Endothelial cell of umbilical vein (primary cell): Measurements from ENCODE around the gene SLC35E3. TPM values are rescaled to one million over a fixed set of nuclear protein-coding genes. Genes with fewer than 3 reads are reported as not detected.
A peak's percentile ranks its signal among the peaks of the same experiment; 100 is the strongest.

Source experiments
- BruUV-seq: library from RNA; stranded (reverse); fragments of 400-500 nt; replicated peaks from 2 replicates; lab custom pipeline; 2021; lab: Mats Ljungman, UMichigan
- CTCF ChIA-PET: fragments of 300-600, 350-600 bp; sonication (Branson Sonifier 250); formaldehyde crosslinking; loops from one replicate; lab custom pipeline; 2021; ENCODE audit warnings: antibody characterized with exemption, inconsistent platforms; lab: Charles Lee
- POLR2A ChIA-PET: fragments of 300-600, 350-600 bp; sonication (Branson Sonifier 250); formaldehyde crosslinking; loops from one replicate; lab custom pipeline; 2021; ENCODE audit warnings: antibody characterized with exemption, inconsistent platforms; lab: Charles Lee
- DNase-seq: peaks from one replicate; pipeline ENCODE4 v3.0.0-alpha.2; 2011; ENCODE audit warnings: low read depth, low spot score
- FAIRE-seq: peaks from 2 replicates; lab custom pipeline; 2011; peaks lifted over from hg19 to GRCh38; lab: Jason Lieb, UNC
- H2AFZ ChIP-seq: 2 replicates; pipeline ENCODE4 v1.6.0; 2012; ENCODE audit warnings: low read depth, low read length, control low read depth, inconsistent platforms
- H3K27ac ChIP-seq: 2 replicates; pipeline ENCODE4 v1.5.1; 2011; ENCODE audit warnings: low read depth, mild to moderate bottlenecking, control low read depth, low read length, moderate library complexity; ENCODE audit not compliant: insufficient read depth
- H3K27me3 ChIP-seq, 2 experiments: 2 replicates each; pipeline versions ENCODE4 v1.6.0 to v1.6.1; 2011; ENCODE audit warnings: low read length in 2 of 2, mixed read lengths in 1 of 2; ENCODE audit not compliant: control insufficient read depth in 2 of 2, insufficient read depth in 2 of 2
- H3K36me3 ChIP-seq, 2 experiments: 2 replicates in 1 of 2; 3 replicates in 1 of 2; pipeline ENCODE4 v1.5.1; 2011; ENCODE audit warnings: low read length in 2 of 2, mild to moderate bottlenecking in 1 of 2, moderate library complexity in 1 of 2; ENCODE audit not compliant: control insufficient read depth in 2 of 2, insufficient read depth in 2 of 2; ENCODE audit errors: extremely low read depth in 1 of 2
- H3K4me1 ChIP-seq: 3 replicates; pipeline ENCODE4 v1.5.1; 2011; ENCODE audit warnings: mild to moderate bottlenecking, low read length; ENCODE audit not compliant: control insufficient read depth, insufficient read depth; ENCODE audit errors: extremely low read depth
- H3K4me2 ChIP-seq: 2 replicates; pipeline ENCODE4 v1.6.1; 2011; ENCODE audit warnings: low read length, control low read depth, mixed read lengths; ENCODE audit not compliant: insufficient read depth
- H3K4me3 ChIP-seq, 3 experiments: fragments of 200-600 bp in 1 of 3; sonication (generic), shearing (Covaris generic) in 1 of 3; replicated peaks in 1 of 3; 2 replicates each; pipeline ENCODE4 v1.5.1; 2011 to 2016; ENCODE audit warnings: control low read depth in 3 of 3, low read length in 3 of 3, mild to moderate bottlenecking in 2 of 3, inconsistent platforms in 1 of 3, low read depth in 1 of 3, moderate library complexity in 1 of 3; ENCODE audit not compliant: insufficient read depth in 1 of 3
- H3K79me2 ChIP-seq: 2 replicates; pipeline ENCODE4 v1.6.0; 2012; ENCODE audit warnings: low read length, inconsistent platforms; ENCODE audit not compliant: control insufficient read depth, insufficient read depth
- H3K9ac ChIP-seq: replicated peaks from 2 replicates; pipeline ENCODE3; 2011; ENCODE audit warnings: low read length, control low read depth; ENCODE audit not compliant: insufficient read depth; ENCODE audit errors: extremely low read depth
- H3K9me1 ChIP-seq: replicated peaks from 3 replicates; pipeline ENCODE4 v1.6.0; 2011; ENCODE audit warnings: mild to moderate bottlenecking, low read length; ENCODE audit not compliant: control insufficient read depth, insufficient read depth; ENCODE audit errors: extremely low read depth
- H3K9me3 ChIP-seq: replicated peaks from 2 replicates; pipeline ENCODE4 v1.5.1; 2012; ENCODE audit warnings: low read length, inconsistent platforms; ENCODE audit not compliant: control insufficient read depth, insufficient read depth
- H4K20me1 ChIP-seq: replicated peaks from 2 replicates; pipeline ENCODE3; 2011; ENCODE audit warnings: mild to moderate bottlenecking, low read length; ENCODE audit not compliant: control insufficient read depth, insufficient read depth; ENCODE audit errors: extremely low read depth
- CTCF ChIP-seq, 2 donors: IDR thresholded peaks; 1 replicate in 1 of 2; 2 replicates in 1 of 2; pipeline ENCODE4 v1.5.1; 2011; ENCODE audit warnings: low read length in 2 of 2, mild to moderate bottlenecking in 2 of 2, moderate library complexity in 2 of 2, control low read depth in 1 of 2, inconsistent platforms in 1 of 2, low read depth in 1 of 2; ENCODE audit not compliant: insufficient read depth in 1 of 2; ENCODE audit errors: extremely low read depth in 1 of 2
- EZH2 ChIP-seq: IDR thresholded peaks from 2 replicates; pipeline ENCODE4 v1.6.1; 2012; ENCODE audit warnings: borderline replicate concordance, low read depth, mild to moderate bottlenecking, moderate library complexity, low read length, inconsistent platforms; ENCODE audit not compliant: severe bottlenecking
- FOS ChIP-seq: IDR thresholded peaks from 2 replicates; pipeline ENCODE4 v1.6.1; 2011; ENCODE audit warnings: mild to moderate bottlenecking, low read length, moderate library complexity, borderline replicate concordance; ENCODE audit not compliant: insufficient read depth
- GATA2 ChIP-seq: IDR thresholded peaks from 2 replicates; pipeline ENCODE4 v1.7.0; 2011; ENCODE audit warnings: low read depth, mild to moderate bottlenecking, moderate library complexity, mixed read lengths, low read length; ENCODE audit not compliant: insufficient read length, insufficient read depth
- JUN ChIP-seq: IDR thresholded peaks from 2 replicates; pipeline ENCODE4 v1.6.1; 2011; ENCODE audit warnings: borderline replicate concordance, low read depth; ENCODE audit not compliant: insufficient read length, insufficient read depth
- MAX ChIP-seq: IDR thresholded peaks from 2 replicates; pipeline ENCODE4 v1.6.1; 2011; ENCODE audit not compliant: insufficient read depth, insufficient read length
- MYC ChIP-seq: IDR thresholded peaks from one replicate; pipeline ENCODE4 v1.6.1; 2011; ENCODE audit warnings: mild to moderate bottlenecking, low read depth, low read length
- POLR2A ChIP-seq: IDR thresholded peaks from 2 replicates; pipeline ENCODE4 v1.6.1; 2012; ENCODE audit warnings: low read depth, mild to moderate bottlenecking, control low read depth, low read length
- POLR2AphosphoS5 ChIP-seq: IDR thresholded peaks from 2 replicates; pipeline ENCODE4 v1.6.1; 2012; ENCODE audit warnings: low read depth, mild to moderate bottlenecking, control low read depth, low read length, moderate library complexity; ENCODE audit not compliant: insufficient read depth
- dilution Hi-C: fragments of 300-500 bp; cut with MboI; formaldehyde crosslinking; loops from one replicate; pipeline ENCODE4 v1.15.0; 2019; ENCODE audit warnings: low sequenced_read_pairs; ENCODE audit not compliant: extremely low pct_ligation_motif_present
- intact Hi-C: fragments of 100-400 bp; cut with micrococcal nuclease; formaldehyde crosslinking; loops from one replicate; pipeline ENCODE4 v1.10.0; 2022
- polyA plus RNA-seq, 4 experiments: library from polyadenylated mRNA; depleted of rRNA in 3 of 4; stranded (reverse) in 3 of 4; unstranded in 1 of 4; fragments of >200 nt; gene quantifications; 2 replicates each; pipeline versions ENCODE4 v1.2.1 to v1.2.3, GENCODE V29; 2011 to 2012; ENCODE audit warnings: missing spikeins in 1 of 4
- total RNA-seq: library from RNA; stranded (reverse); gene quantifications from 2 replicates; pipeline ENCODE4 v1.2.3, GENCODE V29; 2021

The SLC35E3 gene
- total and polyA plus RNA-seq, 2 donors (not counting 3 experiments of a cell fraction or from before 2014, with no cell fraction given), result 8.1 to 13.8 TPM

- TF ChIP-seq POLR2A, result no peak
- TF ChIP-seq GATA2, result no peak
- TF ChIP-seq MAX, result no peak
- TF ChIP-seq FOS, result no peak
- Histone ChIP-seq H3K9me3 (no peaks in the 10 kb centered on the region), H3K9ac (no peak overlapping the region), H3K79me2 (no peaks in the 10 kb centered on the region), H3K27me3 (no peaks in the 10 kb centered on the region), H3K27ac (no peak overlapping the region), H3K4me2 (no peak overlapping the region), H2AFZ (no peak overlapping the region), H3K4me1 (peaks cover 15% of the 10 kb centered on the region), H3K36me3 (no peaks in the 10 kb centered on the region), H4K20me1 (no peaks in the 10 kb centered on the region), H3K4me3 (no peak overlapping the region), H3K9me1 (no peaks in the 10 kb centered on the region)
- ChIA-PET CTCF (no interaction called here), POLR2A (no interaction called here)
- intact Hi-C loops, result no loop called here
- no TSS peak for BruUV-seq
- DNase-seq (no peak), FAIRE-seq (no peak)
- dilution Hi-C loops, result no loop called here
Observed at GRCh38 chr12:68791897-68792481, 46.0 kb downstream of the SLC35E3 start.

GRCh38 chr12:68792952-68793351, 47.0 kb downstream of the SLC35E3 start:
- ChIA-PET CTCF (interaction anchor here (0.7 kb wide), 1 partner anchor 15 kb away, joined by 5 read pairs; the partner anchor contains the start of gene MDM2), POLR2A (no interaction called here)
- Histone ChIP-seq H2AFZ (no peak overlapping the region), H3K4me3 (no peak overlapping the region), H3K4me1 (peaks cover 6% of the 10 kb centered on the region), H3K27ac (no peak overlapping the region), H3K27me3 (no peaks in the 10 kb centered on the region), H4K20me1 (no peaks in the 10 kb centered on the region), H3K9me3 (no peaks in the 10 kb centered on the region), H3K4me2 (no peak overlapping the region), H3K9ac (no peak overlapping the region), H3K36me3 (no peaks in the 10 kb centered on the region), H3K79me2 (no peaks in the 10 kb centered on the region), H3K9me1 (no peaks in the 10 kb centered on the region)
- FAIRE-seq (peak; percentile 31), DNase-seq (peak; percentile 88)
- TF ChIP-seq JUN, result no peak
- no peak for TF ChIP-seq POLR2A
- no peak for TF ChIP-seq CTCF (IDR thresholded peaks at IDR 0.05; ENCODE audit: extremely low read depth in 1 of 2, insufficient read depth in 1 of 2, low read depth in 1 of 2, low read length in 2 of 2)
- no peak for TF ChIP-seq EZH2
- no peak for TF ChIP-seq POLR2AphosphoS5
- TF ChIP-seq MYC, result no peak
- TF ChIP-seq MAX, result no peak
- TF ChIP-seq FOS, result no peak
- TF ChIP-seq GATA2, result no peak
- dilution Hi-C loops (no loop called here), intact Hi-C loops (no loop called here)
- BruUV-seq, result no TSS peak
